Stimulated activated CD8-positive, alpha-beta memory T cell treated with anti-CD3 and anti-CD28 coated beads, Interleukin-12 subunit alpha, Interleukin-12 subunit beta, amount 100 ng/mL, for 1 hour (primary cell): ENCODE results near the gene PCDHGB4.
"Not testable (repeated sequence)": the region's sequence is repeated elsewhere in the genome, so short reads cannot be mapped to it uniquely, and the experiment has no call there.

ENCODE experiments used
- DNase-seq: peaks from one replicate; pipeline ENCODE4 v3.0.0-alpha.2; 2020; ENCODE audit warnings: low read depth

The PCDHGB4 gene

DNA sequence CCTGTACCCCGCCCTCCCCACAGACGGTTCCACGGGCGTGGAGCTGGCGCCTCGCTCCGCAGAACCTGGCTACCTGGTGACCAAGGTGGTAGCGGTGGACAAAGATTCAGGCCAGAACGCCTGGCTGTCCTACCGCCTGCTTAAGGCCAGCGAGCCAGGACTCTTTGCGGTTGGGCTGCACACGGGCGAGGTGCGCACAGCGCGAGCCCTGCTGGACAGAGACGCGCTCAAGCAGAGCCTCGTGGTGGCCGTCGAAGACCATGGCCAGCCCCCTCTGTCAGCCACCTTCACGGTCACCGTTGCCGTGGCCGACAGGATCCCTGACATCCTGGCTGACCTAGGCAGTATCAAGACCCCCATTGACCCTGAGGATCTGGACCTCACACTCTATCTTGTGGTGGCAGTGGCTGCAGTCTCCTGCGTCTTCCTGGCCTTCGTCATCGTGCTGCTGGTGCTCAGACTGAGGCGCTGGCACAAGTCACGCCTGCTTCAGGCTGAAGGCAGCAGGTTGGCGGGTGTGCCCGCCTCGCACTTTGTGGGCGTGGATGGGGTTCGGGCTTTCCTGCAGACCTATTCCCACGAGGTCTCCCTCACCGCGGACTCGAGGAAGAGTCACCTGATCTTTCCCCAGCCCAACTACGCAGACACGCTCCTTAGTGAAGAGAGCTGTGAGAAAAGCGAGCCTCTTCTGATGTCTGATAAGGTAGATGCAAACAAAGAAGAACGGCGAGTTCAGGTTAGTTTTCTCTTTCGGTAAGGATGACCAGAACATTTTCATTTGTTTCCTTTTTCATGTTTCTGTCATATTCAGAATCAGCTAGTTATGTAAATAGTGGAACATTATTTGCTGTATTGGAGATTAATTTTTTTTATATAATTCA is 21.2 kb upstream of the PCDHGB4 start:
- DNase-seq: no peak

GRCh38 chr5:141369994-141370848 is 17.3 kb upstream of the PCDHGB4 start, which contains the start of gene PCDHGB3:
TSS of gene PCDHGB3 (plus strand) at chr5:141370242. CDS start at chr5:141370395, 153 bp downstream.
- no peak for DNase-seq

- no peak for DNase-seq
Observed at GRCh38 chr5:141371572-141372475, 15.7 kb upstream of the PCDHGB4 start.

GRCh38 chr5:141373673-141374317 is 13.7 kb upstream of the PCDHGB4 start, which contains the start of gene PCDHGA6:
TSS of gene PCDHGA6 (plus strand) at chr5:141373891. CDS start at chr5:141374084, 193 bp downstream.
- DNase-seq: no peak

GRCh38 chr5:141374627-141375026 is 12.9 kb upstream of the PCDHGB4 start:
- DNase-seq: no peak

GRCh38 chr5:141375444-141376155 is 11.9 kb upstream of the PCDHGB4 start:
- DNase-seq: not testable (repeated sequence)

DNA sequence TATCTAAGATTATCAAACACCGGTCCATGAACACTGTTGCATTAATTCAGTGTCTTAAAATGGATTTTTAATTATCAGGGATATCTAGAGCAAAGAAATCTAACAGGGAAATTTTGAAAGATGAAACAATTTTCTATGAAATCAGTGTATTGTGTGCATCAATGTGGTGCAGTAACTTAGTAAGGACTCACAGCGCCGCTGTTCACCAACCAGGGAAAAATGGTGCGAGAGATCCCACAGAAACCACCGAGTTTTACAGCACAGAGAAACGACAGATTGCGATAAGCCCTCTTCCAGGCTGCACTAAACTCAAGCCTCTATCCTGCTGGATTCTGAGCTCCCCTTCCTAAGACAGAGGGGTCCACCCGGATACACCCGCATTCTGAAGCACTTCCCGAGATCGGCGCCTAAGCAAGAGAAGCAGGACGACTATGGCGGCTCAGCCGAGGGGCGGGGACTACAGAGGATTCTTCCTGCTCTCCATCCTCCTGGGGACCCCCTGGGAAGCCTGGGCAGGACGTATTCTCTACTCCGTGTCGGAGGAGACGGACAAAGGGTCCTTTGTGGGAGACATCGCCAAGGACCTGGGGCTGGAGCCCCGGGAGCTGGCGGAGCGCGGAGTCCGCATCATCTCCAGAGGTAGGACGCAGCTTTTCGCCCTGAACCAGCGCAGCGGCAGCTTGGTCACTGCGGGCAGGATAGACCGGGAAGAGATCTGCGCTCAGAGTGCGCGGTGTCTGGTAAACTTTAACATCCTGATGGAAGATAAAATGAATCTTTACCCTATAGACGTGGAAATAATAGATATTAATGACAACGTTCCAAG is 4.8 kb upstream of the PCDHGB4 start, which contains the start of gene PCDHGA7:
TSS of gene PCDHGA7 (plus strand) at position 274 of the 826 bp plus-strand sequence. CDS start at position 432, 158 bp downstream.
- DNase-seq: no peak

DNA sequence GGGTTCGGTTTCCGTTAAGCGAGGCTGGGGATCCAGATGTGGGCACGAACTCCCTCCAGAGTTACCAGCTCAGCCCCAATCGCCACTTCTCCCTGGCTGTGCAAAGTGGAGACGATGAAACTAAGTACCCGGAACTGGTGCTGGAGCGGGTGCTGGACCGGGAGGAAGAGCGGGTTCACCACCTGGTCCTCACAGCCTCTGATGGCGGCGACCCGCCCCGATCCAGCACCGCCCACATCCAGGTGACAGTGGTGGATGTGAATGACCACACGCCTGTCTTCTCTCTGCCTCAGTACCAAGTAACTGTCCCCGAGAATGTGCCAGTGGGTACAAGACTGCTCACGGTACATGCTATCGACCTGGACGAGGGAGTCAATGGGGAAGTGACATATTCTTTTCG is 4.2 kb upstream of the PCDHGB4 start:
- no peak for DNase-seq

DNA sequence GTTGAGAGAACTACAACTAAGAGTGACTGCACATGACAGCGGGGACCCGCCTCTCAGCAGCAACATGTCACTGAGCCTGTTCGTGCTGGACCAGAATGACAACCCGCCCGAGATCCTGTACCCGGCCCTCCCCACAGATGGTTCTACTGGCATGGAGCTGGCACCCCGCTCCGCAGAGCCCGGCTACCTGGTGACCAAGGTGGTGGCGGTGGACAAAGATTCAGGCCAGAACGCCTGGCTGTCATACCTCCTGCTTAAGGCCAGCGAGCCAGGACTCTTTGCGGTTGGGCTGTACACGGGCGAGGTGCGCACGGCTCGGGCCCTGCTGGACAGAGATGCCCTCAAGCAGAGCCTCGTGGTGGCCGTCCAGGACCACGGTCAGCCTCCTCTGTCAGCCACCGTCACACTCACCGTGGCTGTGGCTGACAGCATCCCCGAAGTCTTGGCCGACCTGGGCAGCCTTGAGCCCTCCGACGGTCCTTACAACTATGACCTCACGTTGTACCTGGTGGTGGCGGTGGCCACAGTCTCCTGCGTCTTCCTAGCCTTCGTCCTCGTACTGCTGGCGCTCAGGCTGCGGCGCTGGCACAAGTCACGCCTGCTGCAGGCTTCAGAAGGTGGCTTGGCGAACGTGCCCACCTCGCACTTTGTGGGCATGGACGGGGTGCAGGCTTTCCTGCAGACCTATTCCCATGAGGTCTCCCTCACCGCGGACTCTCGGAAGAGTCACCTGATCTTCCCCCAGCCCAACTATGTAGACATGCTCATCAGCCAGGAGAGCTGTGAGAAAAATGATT is 2.8 kb upstream of the PCDHGB4 start:
- no peak for DNase-seq

- no peak for DNase-seq
Observed at GRCh38 chr5:141388661-141389060, 1.2 kb downstream of the PCDHGB4 start.

- no peak for DNase-seq
Observed at GRCh38 chr5:141389153-141390042, 1.9 kb downstream of the PCDHGB4 start.

- no peak for DNase-seq
Observed at GRCh38 chr5:141392429-141393198, 5.1 kb downstream of the PCDHGB4 start, which contains the start of gene PCDHGA8. TSS of gene PCDHGA8 (plus strand) at chr5:141392633. CDS start at chr5:141392814, 181 bp downstream.

GRCh38 chr5:141393267-141393666 is 5.8 kb downstream of the PCDHGB4 start:
- no peak for DNase-seq

- DNase-seq: not testable (repeated sequence)
Observed at GRCh38 chr5:141394401-141395187, 7.1 kb downstream of the PCDHGB4 start.

DNA sequence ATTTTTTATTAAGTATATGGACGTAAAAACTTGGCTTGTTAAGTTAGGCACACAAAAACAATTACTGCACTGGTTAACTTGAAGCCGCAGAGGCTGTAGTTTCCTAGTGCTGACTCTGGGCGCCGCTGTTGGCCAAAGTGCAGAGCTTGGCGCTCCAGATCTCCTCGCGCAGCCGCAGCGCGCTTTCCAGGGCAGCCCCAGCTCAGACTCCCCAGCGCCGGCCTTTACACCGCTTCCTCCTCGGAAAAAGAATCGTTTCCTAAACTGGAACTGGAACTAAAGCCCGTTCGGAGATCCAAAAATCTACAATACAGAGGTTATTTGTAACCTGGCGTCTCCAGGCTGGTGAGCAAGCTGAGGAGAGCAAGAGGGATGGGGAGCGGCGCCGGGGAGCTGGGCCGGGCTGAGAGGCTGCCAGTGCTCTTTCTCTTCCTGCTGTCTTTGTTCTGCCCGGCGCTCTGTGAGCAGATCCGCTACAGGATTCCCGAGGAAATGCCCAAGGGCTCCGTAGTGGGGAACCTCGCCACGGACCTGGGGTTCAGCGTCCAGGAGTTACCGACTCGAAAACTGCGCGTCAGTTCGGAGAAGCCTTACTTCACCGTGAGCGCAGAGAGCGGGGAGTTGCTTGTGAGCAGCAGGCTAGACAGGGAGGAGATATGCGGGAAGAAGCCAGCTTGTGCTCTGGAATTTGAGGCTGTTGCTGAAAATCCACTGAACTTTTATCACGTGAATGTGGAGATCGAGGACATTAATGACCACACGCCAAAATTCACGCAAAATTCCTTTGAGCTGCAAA is 10.5 kb downstream of the PCDHGB4 start, which contains the start of gene PCDHGB5:
TSS of gene PCDHGB5 (plus strand) at position 192 of the 796 bp plus-strand sequence. CDS start at position 373, 181 bp downstream.
- not testable (repeated sequence) for DNase-seq
